HepG2 (cell line): ENCODE measurements around the gene AQP11. TPM values are rescaled to one million over a fixed set of nuclear protein-coding genes. Genes with fewer than 3 reads are reported as not detected.

Source experiments
- ATF5 ChIP-seq: sonication (generic); formaldehyde crosslinking; IDR thresholded peaks from 2 replicates; pipeline ENCODE4 v1.4.0; 2020; ENCODE audit warnings: mild to moderate bottlenecking, low read depth, missing genetic modification reagents
- KMT2B ChIP-seq: IDR thresholded peaks from 2 replicates; pipeline ENCODE4 v1.6.1; 2016; ENCODE audit warnings: missing genetic modification reagents, missing compliant biosample characterization
- MNT ChIP-seq: fragments of 450-650 bp; IDR thresholded peaks from 2 replicates; pipeline ENCODE4 v1.6.1; 2016
- RBAK ChIP-seq: sonication (generic); formaldehyde crosslinking; IDR thresholded peaks from 2 replicates; pipeline ENCODE4 v1.5.1; 2020; ENCODE audit warnings: mild to moderate bottlenecking, missing genetic modification reagents
- REST ChIP-seq, 2 experiments: IDR thresholded peaks; 2 replicates each; pipeline ENCODE4 v1.6.1; 2011 to 2012; ENCODE audit warnings: low read length in 2 of 2, borderline replicate concordance in 1 of 2, low read depth in 1 of 2, mild to moderate bottlenecking in 1 of 2, moderate library complexity in 1 of 2
- TAF15 ChIP-seq: fragments of 200-400 bp; formaldehyde crosslinking; IDR thresholded peaks from one replicate; pipeline ENCODE4 v1.6.1; 2018; ENCODE audit warnings: mild to moderate bottlenecking, low read depth, low read length; ENCODE audit not compliant: poor library complexity, severe bottlenecking
- THAP7 ChIP-seq: sonication (generic); formaldehyde crosslinking; IDR thresholded peaks from 2 replicates; pipeline ENCODE4 v1.8.1; 2023; ENCODE audit warnings: mild to moderate bottlenecking, missing genetic modification reagents
- ZBTB40 ChIP-seq, 2 experiments: fragments of 450-650 bp in 1 of 2; sonication (generic) in 1 of 2; formaldehyde crosslinking in 1 of 2; IDR thresholded peaks; 2 replicates each; pipeline versions ENCODE4 v1.6.1 to v1.8.0; 2016 to 2022; ENCODE audit warnings: antibody characterized with exemption in 1 of 2, mild to moderate bottlenecking in 1 of 2, missing genetic modification reagents in 1 of 2
- ZNF292 ChIP-seq: sonication (generic); formaldehyde crosslinking; IDR thresholded peaks from 2 replicates; pipeline ENCODE4 v1.8.1; 2022; ENCODE audit warnings: mild to moderate bottlenecking, low read depth, missing genetic modification reagents, borderline replicate concordance
- ZNF484 ChIP-seq: sonication (generic); formaldehyde crosslinking; IDR thresholded peaks from 2 replicates; pipeline ENCODE4 v1.5.1; 2020; ENCODE audit warnings: mild to moderate bottlenecking, low read depth, missing genetic modification reagents, borderline replicate concordance
- ZNF839 ChIP-seq: sonication (generic); formaldehyde crosslinking; IDR thresholded peaks from 2 replicates; pipeline ENCODE4 v1.4.0; 2020; ENCODE audit warnings: missing genetic modification reagents, mild to moderate bottlenecking, borderline replicate concordance
- polyA plus RNA-seq, 8 experiments: library from polyadenylated mRNA; depleted of rRNA in 3 of 8; stranded (reverse) in 7 of 8; unstranded in 1 of 8; fragments of >200 nt; fragmentation: Illumina TruSeq in 4 of 8; extraction: Trizol in 4 of 8; gene quantifications; 2 replicates each; pipeline versions ENCODE4 v1.2.1 to v1.2.3, GENCODE V29; 2011 to 2016; ENCODE audit warnings: low read depth in 4 of 8, missing spikeins in 1 of 8, mixed read lengths in 1 of 8; ENCODE audit not compliant: insufficient read depth in 1 of 8
- total RNA-seq, 5 experiments: library from RNA; depleted of rRNA; stranded (reverse); fragments of >200 nt; fragmentation: Illumina TruSeq; extraction: Trizol; gene quantifications; 2 replicates each; pipeline ENCODE4 v1.2.3, GENCODE V29; 2016; ENCODE audit warnings: low read depth in 1 of 5

AQP11 gene
- total and polyA plus RNA-seq, 2 of the 13 experiments (the other 11 are each of a cell fraction or from before 2014, with no cell fraction given), result 10.4 to 15.3 TPM

- TF ChIP-seq ZNF292 (no peak; the same call in 1 of the 2 replicates), ZBTB40 (IDR thresholded peaks at IDR 0.05) (no peak), ZBTB40 (CRISPR knock-in tag; IDR thresholded peaks at IDR 0.05) (no peak; the same call in 1 of the 2 replicates), REST (IDR thresholded peaks at IDR 0.05; ENCODE audit: borderline replicate concordance in 1 of 2, low read depth in 1 of 2, low read length in 2 of 2) (0 out of 4 replicates have a peak, but pooled peaks of 1 of the 2 experiments have one; percentile 7), THAP7 (CRISPR knock-in tag) (no peak), MNT (no peak), ATF5 (CRISPR knock-in tag) (no peak), TAF15 (peak; percentile 45), RBAK (CRISPR knock-in tag) (no peak), KMT2B (CRISPR knock-in tag) (peak; percentile 79), ZNF839 (CRISPR knock-in tag) (no peak), ZNF484 (CRISPR knock-in tag) (no peak)
These were observed at the start of gene AQP11 (continued) for GRCh38 chr11:77589521-77590193.
